Peyer's patch (tissue), 4 donors: Measurements from ENCODE around the gene ATG10.

Experiments
- CTCF ChIP-seq, 6 experiments: fragments of 450-650 bp in 4 of 6; fragments of 200-600 bp in 2 of 6; sonication (generic) in 1 of 6; IDR thresholded peaks; one replicate each; pipeline ENCODE4 v1.5.1; 2017 to 2019; ENCODE audit warnings: antibody characterized with exemption in 6 of 6, mild to moderate bottlenecking in 3 of 6, moderate library complexity in 1 of 6
- POLR2A ChIP-seq, 2 donors: fragments of 450-650 bp; IDR thresholded peaks; one replicate each; pipeline ENCODE4 v1.5.1; 2017; ENCODE audit warnings: antibody characterized with exemption in 2 of 2, mild to moderate bottlenecking in 2 of 2, moderate library complexity in 2 of 2

DNA sequence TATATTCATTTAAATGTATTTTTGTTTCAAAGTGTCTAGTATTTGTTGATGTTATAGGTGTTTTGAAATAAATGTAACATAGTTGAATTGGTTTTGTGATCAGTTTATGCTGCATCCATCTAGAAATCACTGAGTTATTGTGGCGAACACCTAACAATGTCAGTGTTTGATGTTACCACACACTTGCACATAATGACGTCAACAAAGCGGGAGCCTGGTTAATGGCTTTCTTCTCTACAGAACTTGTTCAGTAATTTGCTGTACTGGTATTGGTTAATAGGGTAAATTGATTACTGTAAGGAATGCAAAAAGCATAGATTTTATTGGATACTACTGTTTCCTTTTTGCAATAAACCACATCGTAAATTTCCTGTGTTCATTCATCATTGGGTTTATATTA lies 133.0 kb downstream of the ATG10 start:
- TF ChIP-seq POLR2A (IDR thresholded peaks at IDR 0.05) (no peak), CTCF (IDR thresholded peaks at IDR 0.05) (no peak)
